HepG2 (cell line): ENCODE results near the gene TTLL1. TPM values are rescaled to one million over a fixed set of nuclear protein-coding genes. Genes with fewer than 3 reads are reported as not detected.

Experiments used
- FOSL2 ChIP-seq: sonication (generic); formaldehyde crosslinking; IDR thresholded peaks from 2 replicates; pipeline ENCODE4 v1.4.0; 2020; ENCODE audit warnings: missing genetic modification reagents
- HES4 ChIP-seq: sonication (generic); formaldehyde crosslinking; IDR thresholded peaks from 2 replicates; pipeline ENCODE4 v1.9.0; 2021; ENCODE audit warnings: mild to moderate bottlenecking, missing genetic modification reagents, borderline replicate concordance
- HOXA3 ChIP-seq: sonication (generic); formaldehyde crosslinking; IDR thresholded peaks from 2 replicates; pipeline ENCODE4 v1.5.0; 2020; ENCODE audit warnings: missing genetic modification reagents
- IRX3 ChIP-seq: sonication (generic); formaldehyde crosslinking; IDR thresholded peaks from 2 replicates; pipeline ENCODE4 v1.8.1; 2023; ENCODE audit warnings: mild to moderate bottlenecking, low read depth, missing genetic modification reagents, borderline replicate concordance
- JUND ChIP-seq: sonication (generic); formaldehyde crosslinking; IDR thresholded peaks from 2 replicates; pipeline ENCODE4 v1.8.0; 2022; ENCODE audit warnings: mild to moderate bottlenecking, missing genetic modification reagents
- MAFF ChIP-seq: IDR thresholded peaks from 2 replicates; pipeline ENCODE4 v1.6.1; 2011; ENCODE audit warnings: low read depth, low read length, improper control_type of control experiment
- MAZ ChIP-seq, 2 experiments: sonication (generic) in 1 of 2; formaldehyde crosslinking in 1 of 2; IDR thresholded peaks; 2 replicates each; pipeline versions ENCODE4 v1.5.0 to v1.6.1; 2012 to 2020; ENCODE audit warnings: low read depth in 2 of 2, mild to moderate bottlenecking in 2 of 2, borderline replicate concordance in 1 of 2, improper control_type of control experiment in 1 of 2, low read length in 1 of 2, missing genetic modification reagents in 1 of 2, moderate library complexity in 1 of 2
- MTF1 ChIP-seq: sonication (generic); formaldehyde crosslinking; IDR thresholded peaks from 2 replicates; pipeline ENCODE4 v1.5.0; 2020; ENCODE audit warnings: missing genetic modification reagents
- MXI1 ChIP-seq: IDR thresholded peaks from 3 replicates; pipeline ENCODE4 v1.6.1; 2012; ENCODE audit warnings: low read depth, low read length, inconsistent platforms, borderline replicate concordance
- SOX5 ChIP-seq: IDR thresholded peaks from 2 replicates; pipeline ENCODE4 v1.6.1; 2016; ENCODE audit warnings: borderline replicate concordance
- ZFP36 ChIP-seq: fragments of 150-350 bp; IDR thresholded peaks from 2 replicates; pipeline ENCODE4 v1.6.1; 2018; ENCODE audit warnings: borderline replicate concordance, low read length, low read depth; ENCODE audit not compliant: partially characterized antibody
- ZFP36L1 ChIP-seq: sonication (generic); formaldehyde crosslinking; IDR thresholded peaks from 2 replicates; pipeline ENCODE4 v1.8.0; 2022; ENCODE audit warnings: mild to moderate bottlenecking, missing genetic modification reagents, moderate library complexity
- ZFX ChIP-seq: sonication (generic); formaldehyde crosslinking; IDR thresholded peaks from 2 replicates; pipeline ENCODE4 v1.4.0; 2020; ENCODE audit warnings: mild to moderate bottlenecking, low read depth, missing genetic modification reagents, moderate library complexity
- ZMYM3 ChIP-seq: sonication (generic); formaldehyde crosslinking; IDR thresholded peaks from 2 replicates; pipeline ENCODE4 v1.5.1; 2020; ENCODE audit warnings: mild to moderate bottlenecking, missing genetic modification reagents
- ZNF121 ChIP-seq: sonication (generic); formaldehyde crosslinking; IDR thresholded peaks from 2 replicates; pipeline ENCODE4 v1.5.0; 2020; ENCODE audit warnings: mild to moderate bottlenecking, missing genetic modification reagents
- ZNF362 ChIP-seq: sonication (generic); formaldehyde crosslinking; IDR thresholded peaks from 2 replicates; pipeline ENCODE4 v1.4.0; 2020; ENCODE audit warnings: missing genetic modification reagents, mild to moderate bottlenecking, borderline replicate concordance
- ZNF446 ChIP-seq: sonication (generic); formaldehyde crosslinking; IDR thresholded peaks from 2 replicates; pipeline ENCODE4 v1.5.0; 2020; ENCODE audit warnings: mild to moderate bottlenecking, missing genetic modification reagents
- ZNF496 ChIP-seq: sonication (generic); formaldehyde crosslinking; IDR thresholded peaks from 2 replicates; pipeline ENCODE4 v1.8.1; 2023; ENCODE audit warnings: mild to moderate bottlenecking, moderate library complexity, missing genetic modification reagents; ENCODE audit not compliant: insufficient replicate concordance
- ZNF501 ChIP-seq: sonication (generic); formaldehyde crosslinking; IDR thresholded peaks from 2 replicates; pipeline ENCODE4 v1.5.1; 2020; ENCODE audit warnings: mild to moderate bottlenecking, moderate library complexity, missing genetic modification reagents
- ZNF768 ChIP-seq: sonication (generic); formaldehyde crosslinking; IDR thresholded peaks from 2 replicates; pipeline ENCODE4 v1.4.0; 2020; ENCODE audit warnings: missing genetic modification reagents
- ZNF772 ChIP-seq: sonication (generic); formaldehyde crosslinking; IDR thresholded peaks from 2 replicates; pipeline ENCODE4 v1.5.0; 2020; ENCODE audit warnings: mild to moderate bottlenecking, missing genetic modification reagents
- polyA plus RNA-seq, 8 experiments: library from polyadenylated mRNA; depleted of rRNA in 3 of 8; stranded (reverse) in 7 of 8; unstranded in 1 of 8; fragments of >200 nt; fragmentation: Illumina TruSeq in 4 of 8; extraction: Trizol in 4 of 8; gene quantifications; 2 replicates each; pipeline versions ENCODE4 v1.2.1 to v1.2.3, GENCODE V29; 2011 to 2016; ENCODE audit warnings: low read depth in 4 of 8, missing spikeins in 1 of 8, mixed read lengths in 1 of 8; ENCODE audit not compliant: insufficient read depth in 1 of 8
- total RNA-seq, 5 experiments: library from RNA; depleted of rRNA; stranded (reverse); fragments of >200 nt; fragmentation: Illumina TruSeq; extraction: Trizol; gene quantifications; 2 replicates each; pipeline ENCODE4 v1.2.3, GENCODE V29; 2016; ENCODE audit warnings: low read depth in 1 of 5
- TF ChIP-seq, protein P1 (sequence below): sonication (generic); formaldehyde crosslinking; IDR thresholded peaks from 2 replicates; pipeline ENCODE4 v1.5.0; 2020; ENCODE audit warnings: missing genetic modification reagents
- TF ChIP-seq, protein P2 (sequence below): sonication (generic); formaldehyde crosslinking; IDR thresholded peaks from 2 replicates; pipeline ENCODE4 v1.4.0; 2020; ENCODE audit warnings: mild to moderate bottlenecking, low read depth, missing genetic modification reagents

Gene TTLL1
- total and polyA plus RNA-seq, 2 of the 13 experiments (the other 11 are each of a cell fraction or from before 2014, with no cell fraction given): 1.6 to 5.3 TPM

DNA sequence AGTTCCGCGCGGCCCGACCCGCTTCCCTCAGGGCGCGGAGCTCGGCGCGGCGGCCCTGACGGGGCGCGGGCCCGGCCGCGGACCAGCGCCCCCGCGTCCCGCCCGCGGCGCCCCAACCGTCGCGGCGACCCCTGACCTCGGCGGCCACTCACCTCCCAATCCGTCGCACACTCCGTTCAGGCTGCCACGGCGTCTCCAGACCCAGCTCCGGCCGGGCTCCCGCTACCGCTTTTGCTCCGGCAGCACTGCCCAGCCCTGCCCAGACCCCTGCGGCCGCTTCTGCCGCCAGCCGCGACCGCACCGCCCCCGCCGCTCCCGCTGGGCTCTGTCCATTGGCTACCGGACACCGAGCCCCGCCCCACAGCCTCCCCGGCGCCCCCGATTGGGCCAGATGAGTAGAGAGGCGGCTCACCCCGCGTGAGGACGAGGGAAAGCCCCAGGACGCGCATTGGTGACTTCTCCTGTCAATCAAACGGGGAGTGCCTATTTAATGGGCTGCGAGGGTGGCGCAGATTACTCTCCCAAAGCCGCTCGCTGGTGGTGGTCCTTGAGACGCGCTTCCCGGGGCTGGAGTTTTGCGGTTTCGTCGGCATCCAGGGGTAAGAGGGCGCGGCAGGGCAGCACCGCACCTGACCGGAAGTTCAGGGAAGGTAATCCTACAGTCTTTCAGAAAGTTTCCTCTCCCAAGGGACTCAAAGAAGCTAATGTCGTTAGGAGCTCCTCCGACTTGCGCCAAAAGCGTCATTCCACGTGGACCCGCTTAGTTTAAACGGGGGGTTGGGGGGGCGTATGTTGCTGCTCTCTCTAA, 74.1 kb downstream of the TTLL1 start, which contains the start of gene PACSIN2 (continued):
- TF ChIP-seq HES4 (CRISPR knock-in tag) (peak; percentile 68), MXI1 (peak; percentile 70; the same call in 1 of the 3 replicates), ZNF772 (CRISPR knock-in tag) (no peak), FOSL2 (CRISPR knock-in tag) (peak; percentile 55), ZNF496 (CRISPR knock-in tag) (no peak), MAZ (IDR thresholded peaks at IDR 0.05; ENCODE audit: borderline replicate concordance, low read depth, low read length) (no peak; the same call in 1 of the 2 replicates), MAZ (CRISPR knock-in tag; IDR thresholded peaks at IDR 0.05; ENCODE audit: low read depth) (peak; percentile 71), MTF1 (CRISPR knock-in tag) (peak; percentile 56; the same call in 1 of the 2 replicates), HOXA3 (peak; percentile 53), ZNF362 (CRISPR knock-in tag) (no peak), ZFX (CRISPR knock-in tag) (peak; percentile 59), SOX5 (CRISPR knock-in tag) (peak; percentile 50; the same call in 1 of the 2 replicates), ZMYM3 (CRISPR knock-in tag) (peak; percentile 60), ZFP36L1 (CRISPR knock-in tag) (peak; percentile 37; the same call in 1 of the 2 replicates), ZNF768 (CRISPR knock-in tag) (peak; percentile 8; the same call in 1 of the 2 replicates), ZNF121 (CRISPR knock-in tag) (0 out of 2 replicates have a peak, but pooled peaks have one; percentile 20), JUND (CRISPR knock-in tag) (no peak), ZFP36 (no peak), IRX3 (CRISPR knock-in tag) (no peak), ZNF446 (no peak), ZNF501 (peak; percentile 90), MAFF (no peak)
- TF ChIP-seq, protein P1, sequence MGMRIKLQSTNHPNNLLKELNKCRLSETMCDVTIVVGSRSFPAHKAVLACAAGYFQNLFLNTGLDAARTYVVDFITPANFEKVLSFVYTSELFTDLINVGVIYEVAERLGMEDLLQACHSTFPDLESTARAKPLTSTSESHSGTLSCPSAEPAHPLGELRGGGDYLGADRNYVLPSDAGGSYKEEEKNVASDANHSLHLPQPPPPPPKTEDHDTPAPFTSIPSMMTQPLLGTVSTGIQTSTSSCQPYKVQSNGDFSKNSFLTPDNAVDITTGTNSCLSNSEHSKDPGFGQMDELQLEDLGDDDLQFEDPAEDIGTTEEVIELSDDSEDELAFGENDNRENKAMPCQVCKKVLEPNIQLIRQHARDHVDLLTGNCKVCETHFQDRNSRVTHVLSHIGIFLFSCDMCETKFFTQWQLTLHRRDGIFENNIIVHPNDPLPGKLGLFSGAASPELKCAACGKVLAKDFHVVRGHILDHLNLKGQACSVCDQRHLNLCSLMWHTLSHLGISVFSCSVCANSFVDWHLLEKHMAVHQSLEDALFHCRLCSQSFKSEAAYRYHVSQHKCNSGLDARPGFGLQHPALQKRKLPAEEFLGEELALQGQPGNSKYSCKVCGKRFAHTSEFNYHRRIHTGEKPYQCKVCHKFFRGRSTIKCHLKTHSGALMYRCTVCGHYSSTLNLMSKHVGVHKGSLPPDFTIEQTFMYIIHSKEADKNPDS: no peak
- TF ChIP-seq, protein P2, sequence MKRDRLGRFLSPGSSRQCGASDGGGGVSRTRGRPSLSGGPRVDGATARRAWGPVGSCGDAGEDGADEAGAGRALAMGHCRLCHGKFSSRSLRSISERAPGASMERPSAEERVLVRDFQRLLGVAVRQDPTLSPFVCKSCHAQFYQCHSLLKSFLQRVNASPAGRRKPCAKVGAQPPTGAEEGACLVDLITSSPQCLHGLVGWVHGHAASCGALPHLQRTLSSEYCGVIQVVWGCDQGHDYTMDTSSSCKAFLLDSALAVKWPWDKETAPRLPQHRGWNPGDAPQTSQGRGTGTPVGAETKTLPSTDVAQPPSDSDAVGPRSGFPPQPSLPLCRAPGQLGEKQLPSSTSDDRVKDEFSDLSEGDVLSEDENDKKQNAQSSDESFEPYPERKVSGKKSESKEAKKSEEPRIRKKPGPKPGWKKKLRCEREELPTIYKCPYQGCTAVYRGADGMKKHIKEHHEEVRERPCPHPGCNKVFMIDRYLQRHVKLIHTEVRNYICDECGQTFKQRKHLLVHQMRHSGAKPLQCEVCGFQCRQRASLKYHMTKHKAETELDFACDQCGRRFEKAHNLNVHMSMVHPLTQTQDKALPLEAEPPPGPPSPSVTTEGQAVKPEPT: 0 out of 2 replicates have a peak, but pooled peaks have one; percentile 30
